Tibial nerve (tissue), 3 donors: Measurements from ENCODE around the gene EMILIN2.

ENCODE experiments used
- POLR2A ChIP-seq, 2 donors: fragments of 450-650 bp; IDR thresholded peaks; one replicate each; pipeline ENCODE4 v1.6.1; 2017; ENCODE audit warnings: antibody characterized with exemption in 2 of 2, mild to moderate bottlenecking in 2 of 2, moderate library complexity in 2 of 2
- TF ChIP-seq, protein P1 (sequence below), 5 experiments: fragments of 200-600 bp in 3 of 5; fragments of 450-650 bp in 2 of 5; sonication (generic) in 3 of 5; IDR thresholded peaks; one replicate each; pipeline ENCODE4 v1.5.1; 2016 to 2019; ENCODE audit warnings: antibody characterized with exemption in 5 of 5, mild to moderate bottlenecking in 3 of 5, moderate library complexity in 2 of 5

DNA sequence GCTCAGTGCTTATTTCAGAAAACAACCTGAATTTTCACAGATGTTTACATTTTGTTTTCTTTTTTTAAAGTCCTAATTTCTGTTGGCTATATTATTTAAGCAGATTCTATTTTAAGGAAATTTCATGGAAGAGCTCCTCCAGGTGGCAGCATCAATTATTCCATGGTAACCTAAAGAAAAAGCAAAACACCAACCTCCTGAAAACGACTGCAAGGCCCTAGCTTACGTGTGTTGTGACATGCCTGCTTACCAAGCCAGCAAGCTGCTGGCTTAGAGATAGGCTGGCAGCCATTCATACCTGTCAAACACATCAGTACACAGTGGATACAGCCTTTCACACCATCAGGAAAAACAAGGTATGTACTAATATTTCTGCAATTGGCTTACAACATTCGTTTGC lies 101.2 kb downstream of the EMILIN2 start:
- TF ChIP-seq, protein P1, sequence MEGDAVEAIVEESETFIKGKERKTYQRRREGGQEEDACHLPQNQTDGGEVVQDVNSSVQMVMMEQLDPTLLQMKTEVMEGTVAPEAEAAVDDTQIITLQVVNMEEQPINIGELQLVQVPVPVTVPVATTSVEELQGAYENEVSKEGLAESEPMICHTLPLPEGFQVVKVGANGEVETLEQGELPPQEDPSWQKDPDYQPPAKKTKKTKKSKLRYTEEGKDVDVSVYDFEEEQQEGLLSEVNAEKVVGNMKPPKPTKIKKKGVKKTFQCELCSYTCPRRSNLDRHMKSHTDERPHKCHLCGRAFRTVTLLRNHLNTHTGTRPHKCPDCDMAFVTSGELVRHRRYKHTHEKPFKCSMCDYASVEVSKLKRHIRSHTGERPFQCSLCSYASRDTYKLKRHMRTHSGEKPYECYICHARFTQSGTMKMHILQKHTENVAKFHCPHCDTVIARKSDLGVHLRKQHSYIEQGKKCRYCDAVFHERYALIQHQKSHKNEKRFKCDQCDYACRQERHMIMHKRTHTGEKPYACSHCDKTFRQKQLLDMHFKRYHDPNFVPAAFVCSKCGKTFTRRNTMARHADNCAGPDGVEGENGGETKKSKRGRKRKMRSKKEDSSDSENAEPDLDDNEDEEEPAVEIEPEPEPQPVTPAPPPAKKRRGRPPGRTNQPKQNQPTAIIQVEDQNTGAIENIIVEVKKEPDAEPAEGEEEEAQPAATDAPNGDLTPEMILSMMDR (IDR thresholded peaks at IDR 0.05), result peak in 1 of 5 experiments; percentile 44
- TF ChIP-seq POLR2A (IDR thresholded peaks at IDR 0.05), result no peak
